A673 (cell line): Measurements from ENCODE around the gene HMGB2.

Experiments
- CTCF ChIP-seq: fragments of 300-800, 200-600 bp; sonication (generic); conservative IDR thresholded peaks from 2 replicates; pipeline ENCODE4 v1.5.1; 2017; ENCODE audit warnings: low read depth, mild to moderate bottlenecking, antibody characterized with exemption, low read length, moderate library complexity, mixed read lengths
- EZH2 ChIP-seq: fragments of 200-600 bp; sonication (generic); IDR thresholded peaks from 2 replicates; pipeline ENCODE4 v1.6.1; 2017; ENCODE audit warnings: borderline replicate concordance, low read depth, mild to moderate bottlenecking, mixed read lengths, antibody characterized with exemption, low read length; ENCODE audit not compliant: poor library complexity, severe bottlenecking

- TF ChIP-seq CTCF = no peak
- no peak for TF ChIP-seq EZH2
These were observed 36.5 kb upstream of the HMGB2 start, which contains the start of gene SAP30 for GRCh38 chr4:173370477-173371291.
